Smooth muscle cell (in vitro differentiated cells): ENCODE results near the gene RRM1. TPM values are rescaled to one million over a fixed set of nuclear protein-coding genes. Genes with fewer than 3 reads are reported as not detected.

Experiments used
- DNase-seq: peaks from one replicate; lab custom pipeline; 2025; ENCODE audit not compliant: unreplicated experiment; lab: John Stamatoyannopoulos, UW
- H2AFZ ChIP-seq: fragments of 200-600 bp; sonication (generic); 2 replicates; pipeline ENCODE4 v1.6.0; 2016; ENCODE audit warnings: antibody characterized with exemption, low read depth, mild to moderate bottlenecking
- H3F3A ChIP-seq: fragments of 200-600 bp; sonication (generic); 2 replicates; pipeline ENCODE4 v1.6.0; 2017; ENCODE audit warnings: antibody characterized with exemption, low read depth
- H3K27ac ChIP-seq: fragments of 200-600 bp; sonication (generic); 2 replicates; pipeline ENCODE4 v1.5.1; 2016; ENCODE audit warnings: low read depth, mild to moderate bottlenecking
- H3K27me3 ChIP-seq: fragments of 200-600 bp; sonication (generic); 2 replicates; pipeline ENCODE4 v1.6.1; 2016; ENCODE audit warnings: low read depth, mild to moderate bottlenecking
- H3K36me3 ChIP-seq: fragments of 200-600 bp; sonication (generic); 2 replicates; pipeline ENCODE4 v1.5.1; 2016; ENCODE audit warnings: low read depth
- H3K4me1 ChIP-seq: fragments of 200-600 bp; sonication (generic); 2 replicates; pipeline ENCODE4 v1.5.1; 2016; ENCODE audit warnings: low read depth
- H3K4me2 ChIP-seq: fragments of 200-600 bp; sonication (generic); 2 replicates; pipeline ENCODE4 v1.6.0; 2016; ENCODE audit warnings: mild to moderate bottlenecking
- H3K4me3 ChIP-seq: fragments of 200-600 bp; sonication (generic); 2 replicates; pipeline ENCODE4 v1.5.1; 2016; ENCODE audit warnings: mild to moderate bottlenecking
- H3K79me2 ChIP-seq: fragments of 200-600 bp; sonication (generic); 2 replicates; pipeline ENCODE4 v1.6.0; 2016; ENCODE audit warnings: low read depth, mild to moderate bottlenecking
- H3K9ac ChIP-seq: fragments of 200-600 bp; sonication (generic); 2 replicates; pipeline ENCODE4 v1.6.0; 2016; ENCODE audit warnings: low read depth
- H3K9me3 ChIP-seq: fragments of 200-600 bp; sonication (generic); replicated peaks from 2 replicates; pipeline ENCODE4 v1.5.1; 2016; ENCODE audit warnings: low read depth
- H4K20me1 ChIP-seq: fragments of 200-600 bp; sonication (generic); 2 replicates; pipeline ENCODE4 v1.6.0; 2016; ENCODE audit warnings: low read depth
- CTCF ChIP-seq: fragments of 200-600 bp; sonication (generic); IDR thresholded peaks from 2 replicates; pipeline ENCODE4 v1.5.1; 2017; ENCODE audit warnings: borderline replicate concordance, mild to moderate bottlenecking, antibody characterized with exemption; ENCODE audit not compliant: insufficient read depth, poor library complexity, severe bottlenecking
- WGBS: methylation state at CpG from one replicate; pipeline ENCODE4 v1.1.7; 2016; ENCODE audit warnings: low lambda C conversion rate; 5-methylcytosine and 5-hydroxymethylcytosine counted together
- polyA plus RNA-seq: library from polyadenylated mRNA; unstranded; fragments of >200 nt; fragmentation: Nextera tagmentation; extraction: Ambion mirVana; gene quantifications from 2 replicates; pipeline ENCODE4 v1.2.1, GENCODE V29; 2016
- total RNA-seq: library from RNA; depleted of rRNA; stranded (reverse); fragments of >200 nt; gene quantifications from 2 replicates; pipeline ENCODE4 v1.2.3, GENCODE V29; 2014

RRM1 gene
- total and polyA plus RNA-seq, 2 experiments from 2014 or later: 36.4 to 90.5 TPM

GRCh38 chr11:4087551-4087950 lies 7.0 kb upstream of the RRM1 start:
- no peaks in the 10 kb centered on the region for H3F3A ChIP-seq
- no peaks in the 10 kb centered on the region for H3K27me3 ChIP-seq
- peaks cover 5% of the 10 kb centered on the region for H3K4me1 ChIP-seq
- no peak overlapping the region for H3K27ac ChIP-seq
- DNase-seq: no peak
- no peaks in the 10 kb centered on the region for H3K9me3 ChIP-seq
- H2AFZ ChIP-seq: no peak overlapping the region
- WGBS: 90% methylated on average over 5 of the region's 5 CpGs
- no peaks in the 10 kb centered on the region for H3K36me3 ChIP-seq
- H3K4me3 ChIP-seq: no peak overlapping the region
- peak; percentile 11 for TF ChIP-seq CTCF
- no peak overlapping the region for H3K4me2 ChIP-seq
- no peaks in the 10 kb centered on the region for H4K20me1 ChIP-seq
- no peaks in the 10 kb centered on the region for H3K79me2 ChIP-seq
- no peak overlapping the region for H3K9ac ChIP-seq

- Histone ChIP-seq H2AFZ (no peak overlapping the region), H3K27me3 (no peaks in the 10 kb centered on the region), H3K4me1 (no peaks in the 10 kb centered on the region), H3K36me3 (no peaks in the 10 kb centered on the region), H3K9ac (no peak overlapping the region), H3K79me2 (no peaks in the 10 kb centered on the region), H3K27ac (no peak overlapping the region), H4K20me1 (no peaks in the 10 kb centered on the region), H3K9me3 (no peaks in the 10 kb centered on the region), H3F3A (no peaks in the 10 kb centered on the region), H3K4me3 (no peak overlapping the region), H3K4me2 (no peak overlapping the region)
- 96% methylated on average over 2 of the region's 2 CpGs for WGBS
- DNase-seq: no peak
- TF ChIP-seq CTCF: no peak
These were observed 4.3 kb upstream of the RRM1 start for GRCh38 chr11:4090258-4090657.

DNA sequence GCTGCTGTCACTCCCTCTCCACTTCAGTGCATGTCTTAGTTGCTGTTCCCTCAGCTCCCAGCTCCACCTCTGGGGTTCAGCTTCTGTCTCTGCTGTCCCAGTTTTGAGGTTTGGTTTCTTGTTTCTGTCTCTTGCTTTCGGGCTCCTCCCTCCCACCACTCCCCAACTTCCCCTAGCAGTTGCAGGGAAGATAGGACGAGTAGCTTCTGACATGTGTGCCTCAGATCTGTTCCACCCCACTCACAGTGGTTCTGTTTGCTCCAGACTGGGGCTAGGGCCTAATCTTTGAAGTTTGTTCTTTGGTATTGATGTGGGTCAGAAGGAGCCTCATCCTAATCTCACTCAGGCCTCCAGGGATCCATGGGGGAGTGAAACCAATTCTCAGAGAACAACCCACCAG lies 2.6 kb upstream of the RRM1 start:
- Histone ChIP-seq H3K36me3 (no peaks in the 10 kb centered on the region), H3K9me3 (no peaks in the 10 kb centered on the region), H3K4me3 (no peak overlapping the region), H3K27ac (no peak overlapping the region), H3F3A (no peaks in the 10 kb centered on the region), H3K9ac (no peak overlapping the region), H3K4me1 (peaks cover 11% of the 10 kb centered on the region), H3K4me2 (no peak overlapping the region), H4K20me1 (no peaks in the 10 kb centered on the region), H2AFZ (no peak overlapping the region), H3K79me2 (peaks cover 14% of the 10 kb centered on the region), H3K27me3 (no peaks in the 10 kb centered on the region)
- 38% methylated on average over 2 of the region's 2 CpGs for WGBS
- no peak for DNase-seq
- no peak for TF ChIP-seq CTCF

DNA sequence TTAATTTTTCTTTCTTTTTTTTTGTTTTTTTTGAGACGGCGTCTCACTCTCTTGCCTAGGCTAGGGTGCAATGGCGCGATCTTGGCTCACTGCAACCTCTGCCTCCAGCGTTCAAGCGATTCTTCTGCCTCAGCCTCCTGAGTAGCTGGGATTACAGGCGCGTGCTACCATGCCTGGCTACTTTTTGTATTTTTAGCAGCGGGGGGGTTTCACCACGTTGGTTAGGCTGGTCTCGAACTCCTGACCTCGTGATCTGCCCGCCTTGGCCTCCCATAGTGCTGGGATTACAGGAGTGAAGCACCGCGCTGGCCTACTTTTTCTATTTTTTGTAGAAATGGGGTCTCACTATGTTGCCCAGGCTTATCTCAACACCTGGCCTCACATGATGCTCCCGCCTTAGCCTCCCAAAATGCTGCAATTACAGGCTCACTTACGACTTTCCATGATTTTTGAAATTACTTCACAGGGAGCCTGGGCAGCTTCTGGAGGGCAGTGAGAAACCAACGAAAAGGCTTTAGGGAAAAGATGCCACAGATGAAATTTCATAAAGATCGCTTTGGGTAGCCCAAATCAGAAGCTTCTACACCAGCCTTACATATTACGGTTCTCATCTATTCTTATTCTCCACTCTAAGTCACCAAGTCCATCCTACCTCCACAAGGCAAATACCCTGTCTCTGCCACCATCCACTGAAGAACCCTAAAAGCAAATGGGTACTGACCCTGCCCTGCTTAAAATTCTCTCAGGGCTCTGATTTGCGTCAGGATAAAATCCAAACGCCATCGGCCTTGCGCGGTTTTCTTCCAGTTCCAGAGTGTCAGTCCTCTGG lies 866 bp upstream of the RRM1 start:
- TF ChIP-seq CTCF: no peak
- Histone ChIP-seq H3K9ac (peak overlapping the region; percentile 87), H3F3A (no peaks in the 10 kb centered on the region), H3K27me3 (no peaks in the 10 kb centered on the region), H3K4me1 (peaks cover 12% of the 10 kb centered on the region), H3K9me3 (no peaks in the 10 kb centered on the region), H3K4me2 (peak overlapping the region; percentile 86), H2AFZ (peak overlapping the region; percentile 70), H3K79me2 (peaks cover 26% of the 10 kb centered on the region), H3K27ac (peak overlapping the region; percentile 90), H3K4me3 (peak overlapping the region; percentile 70), H3K36me3 (no peaks in the 10 kb centered on the region), H4K20me1 (no peaks in the 10 kb centered on the region)
- no peak for DNase-seq
- WGBS: 72% methylated on average over 25 of the region's 25 CpGs
